ENCODE measurements around the gene MRPL39. TPM values are rescaled to one million over a fixed set of nuclear protein-coding genes. Genes with fewer than 3 reads are reported as not detected.

The MRPL39 gene
- total and polyA plus RNA-seq, 9 of the 15 experiments (the other 6 are each of a cell fraction or from before 2014, with no cell fraction given) = 65.4 to 247 (median 105) TPM

GRCh38 chr21:25563361-25564116 is 43.7 kb downstream of the MRPL39 start:
- Histone ChIP-seq H3K4me2 (ENCODE audit: insufficient read depth, low read length) (no peak overlapping the region), H3K36me3 (ENCODE audit: control insufficient read depth, insufficient read depth, low read length) (peaks cover 3% of the 10 kb centered on the region; the same call in 1 of the 3 replicates), H4K20me1 (replicated peaks; ENCODE audit: control insufficient read depth, insufficient read depth, low read length) (no peaks in the 10 kb centered on the region), H3K4me3 (no peak overlapping the region), H3K9me1 (ENCODE audit: control insufficient read depth, insufficient read depth, low read length) (no peaks in the 10 kb centered on the region), H3K9me3 (replicated peaks; ENCODE audit: control insufficient read depth, insufficient read depth, low read depth, low read length) (no peaks in the 10 kb centered on the region), H3K9ac (ENCODE audit: insufficient read depth in 1 of 2, low read depth in 2 of 2, low read length in 2 of 2) (no peak overlapping the region), H3K27ac (ENCODE audit: extremely low read depth, low read depth, low read length) (no peak overlapping the region), H3K4me1 (replicated peaks in 1 of 2; ENCODE audit: control insufficient read depth in 2 of 2, insufficient read depth in 2 of 2, low read length in 2 of 2) (no peaks in the 10 kb centered on the region), H2AFZ (ENCODE audit: low read depth, low read length) (no peak overlapping the region), H3K79me2 (ENCODE audit: control insufficient read depth, insufficient read depth, low read length) (no peaks in the 10 kb centered on the region), H3K27me3 (ENCODE audit: control insufficient read depth in 2 of 2, insufficient read depth in 2 of 2, low read length in 2 of 2) (no peaks in the 10 kb centered on the region)
- in situ Hi-C loops (cut with MboI) (no loop called here), intact Hi-C loops (cut with micrococcal nuclease) (no loop called here)
- BruUV-seq (replicated peaks) = no TSS peak
- ATAC-seq = no peak
- WGBS (ENCODE audit: insufficient coverage, low coverage, missing lambda C conversion rate) = 32% methylated on average over 3 of the region's 3 CpGs
- CTCF ChIA-PET (ENCODE audit: low intra/inter-chr PET ratio) = no interaction called here
- POLR2A ChIA-PET = no interaction called here
- TF ChIP-seq ZMIZ1 (IDR thresholded peaks at IDR 0.05; ENCODE audit: low read depth in 2 of 2, low read length in 2 of 2) (no peak), CBFA2T2 (conservative IDR thresholded peaks at IDR 0.05) (no peak), ZNF444 (CRISPR knock-in tag; IDR thresholded peaks at IDR 0.05) (no peak), ZNF717 (CRISPR knock-in tag; IDR thresholded peaks at IDR 0.05) (no peak), ZNF277 (CRISPR knock-in tag; IDR thresholded peaks at IDR 0.05; ENCODE audit: borderline replicate concordance) (no peak), RBM15 (IDR thresholded peaks at IDR 0.05; ENCODE audit: insufficient read depth, low read length) (no peak), JUND (IDR thresholded peaks at IDR 0.05; ENCODE audit: borderline replicate concordance, low read depth, low read length) (no peak), JUND (tag; IDR thresholded peaks at IDR 0.05; ENCODE audit: borderline replicate concordance, low read depth, low read length) (no peak), FUS (optimal IDR thresholded peaks at IDR 0.05; ENCODE audit: low read depth, low read length) (no peak), KDM4B (IDR thresholded peaks at IDR 0.05; ENCODE audit: borderline replicate concordance in 2 of 2, low read depth in 1 of 2) (no peak), CREBBP (IDR thresholded peaks at IDR 0.05; ENCODE audit: low read depth, low read length) (no peak)
- no peak for DNase-seq (ENCODE audit: extremely low read depth in 1 of 4, low spot score in 3 of 4)
- FAIRE-seq = no peak
